ENCODE measurements around the gene DOCK1. TPM values are rescaled to one million over a fixed set of nuclear protein-coding genes. Genes with fewer than 3 reads are reported as not detected.

Gene DOCK1
- total RNA-seq, 1 donor from 2014 or later, result 74.8 TPM

GRCh38 chr10:127013211-127013656 lies 108.0 kb downstream of the DOCK1 start:
- peaks cover 10% of the 10 kb centered on the region for H3K36me3 Mint-ChIP-seq
- H3K9me3 Mint-ChIP-seq, result no peaks in the 10 kb centered on the region
- H3K4me1 Mint-ChIP-seq, result peaks cover 28% of the 10 kb centered on the region
- no peaks in the 10 kb centered on the region for H3K27me3 Mint-ChIP-seq (ENCODE audit: low read depth)
- H3K4me3 Mint-ChIP-seq, result no peak overlapping the region
- no peak for TF ChIP-seq CTCF (IDR thresholded peaks at IDR 0.05; ENCODE audit: unreplicated experiment)
- H3K27ac Mint-ChIP-seq, result peak overlapping the region; percentile 8
- no peak for DNase-seq (ENCODE audit: low spot score in 2 of 2, unreplicated experiment in 2 of 2)

GRCh38 chr10:127013691-127014473 lies 108.7 kb downstream of the DOCK1 start:
- no peak for DNase-seq (ENCODE audit: low spot score in 2 of 2, unreplicated experiment in 2 of 2)
- H3K27me3 Mint-ChIP-seq (ENCODE audit: low read depth), result no peaks in the 10 kb centered on the region
- H3K4me1 Mint-ChIP-seq, result peaks cover 28% of the 10 kb centered on the region
- no peaks in the 10 kb centered on the region for H3K9me3 Mint-ChIP-seq
- peaks cover 11% of the 10 kb centered on the region for H3K36me3 Mint-ChIP-seq
- H3K27ac Mint-ChIP-seq, result no peak overlapping the region
- no peak for TF ChIP-seq CTCF (IDR thresholded peaks at IDR 0.05; ENCODE audit: unreplicated experiment)
- H3K4me3 Mint-ChIP-seq, result no peak overlapping the region

- Mint-ChIP-seq H3K27ac (no peak overlapping the region), H3K36me3 (peaks cover 10% of the 10 kb centered on the region), H3K4me1 (peaks cover 28% of the 10 kb centered on the region), H3K27me3 (ENCODE audit: low read depth) (no peaks in the 10 kb centered on the region), H3K4me3 (no peak overlapping the region), H3K9me3 (no peaks in the 10 kb centered on the region)
- DNase-seq (ENCODE audit: low spot score in 2 of 2, unreplicated experiment in 2 of 2), result no peak
- TF ChIP-seq CTCF (IDR thresholded peaks at IDR 0.05; ENCODE audit: unreplicated experiment), result no peak
Observed at GRCh38 chr10:127014671-127015070, 109.4 kb downstream of the DOCK1 start.

- TF ChIP-seq CTCF (IDR thresholded peaks at IDR 0.05; ENCODE audit: unreplicated experiment), result no peak
- H3K4me3 Mint-ChIP-seq, result no peak overlapping the region
- H3K27ac Mint-ChIP-seq, result no peak overlapping the region
- peaks cover 28% of the 10 kb centered on the region for H3K4me1 Mint-ChIP-seq
- no peaks in the 10 kb centered on the region for H3K27me3 Mint-ChIP-seq (ENCODE audit: low read depth)
- H3K36me3 Mint-ChIP-seq, result peaks cover 12% of the 10 kb centered on the region
- no peaks in the 10 kb centered on the region for H3K9me3 Mint-ChIP-seq
- DNase-seq (ENCODE audit: low spot score in 2 of 2, unreplicated experiment in 2 of 2), result no peak
Observed at GRCh38 chr10:127015373-127015772, 110.1 kb downstream of the DOCK1 start.

- Mint-ChIP-seq H3K9me3 (no peaks in the 10 kb centered on the region), H3K4me1 (peaks cover 22% of the 10 kb centered on the region), H3K4me3 (no peak overlapping the region), H3K36me3 (peaks cover 12% of the 10 kb centered on the region), H3K27ac (no peak overlapping the region), H3K27me3 (ENCODE audit: low read depth) (no peaks in the 10 kb centered on the region)
- DNase-seq (ENCODE audit: low spot score in 2 of 2, unreplicated experiment in 2 of 2), result no peak
- TF ChIP-seq CTCF (IDR thresholded peaks at IDR 0.05; ENCODE audit: unreplicated experiment), result no peak
Observed at GRCh38 chr10:127016331-127016730, 111.1 kb downstream of the DOCK1 start.

All from mesothelial cell of epicardium (in vitro differentiated cells).